H9 (cell line): ENCODE data around the gene SPTY2D1. TPM values are rescaled to one million over a fixed set of nuclear protein-coding genes. Genes with fewer than 3 reads are reported as not detected.

Experiments
- DNase-seq: peaks from one replicate; pipeline ENCODE4 v3.0.0-alpha.2; 2017
- H2AFZ ChIP-seq: one replicate; pipeline ENCODE4 v1.6.1; 2013; ENCODE audit warnings: mild to moderate bottlenecking, low read length, control low read depth, moderate library complexity
- H2AK5ac ChIP-seq: 2 replicates; pipeline ENCODE4 v1.6.1; 2013; ENCODE audit warnings: low read length, control low read depth, mixed read lengths; ENCODE audit not compliant: insufficient read length
- H2BK120ac ChIP-seq: one replicate; pipeline ENCODE4 v1.6.1; 2013; ENCODE audit warnings: low read depth, mild to moderate bottlenecking, low read length, control low read depth, inconsistent platforms; ENCODE audit not compliant: poor library complexity, severe bottlenecking
- H2BK12ac ChIP-seq: 2 replicates; pipeline ENCODE4 v1.6.1; 2013; ENCODE audit warnings: low read length, control low read depth, mixed read lengths, low read depth; ENCODE audit not compliant: insufficient read length
- H2BK15ac ChIP-seq: 2 replicates; pipeline ENCODE4 v1.6.1; 2013; ENCODE audit warnings: low read depth, low read length, control low read depth
- H2BK20ac ChIP-seq: one replicate; pipeline ENCODE4 v1.6.1; 2013; ENCODE audit warnings: low read depth, mild to moderate bottlenecking, low read length, control low read depth, inconsistent platforms; ENCODE audit not compliant: poor library complexity, severe bottlenecking
- H2BK5ac ChIP-seq: 2 replicates; pipeline ENCODE4 v1.6.1; 2013; ENCODE audit warnings: low read length, control low read depth, mixed read lengths; ENCODE audit not compliant: insufficient read length
- H3K14ac ChIP-seq: 2 replicates; pipeline ENCODE4 v1.6.1; 2013; ENCODE audit warnings: low read length, control low read depth; ENCODE audit not compliant: insufficient read depth
- H3K18ac ChIP-seq: 2 replicates; pipeline ENCODE4 v1.6.1; 2013; ENCODE audit warnings: low read depth, mild to moderate bottlenecking, mixed read lengths, low read length, control low read depth; ENCODE audit not compliant: insufficient read length
- H3K23ac ChIP-seq: 2 replicates; pipeline ENCODE4 v1.6.1; 2013; ENCODE audit warnings: low read length, control low read depth, mixed read lengths, low read depth; ENCODE audit not compliant: insufficient read length
- H3K23me2 ChIP-seq: 2 replicates; pipeline ENCODE4 v1.6.1; 2013; ENCODE audit warnings: low read depth, mild to moderate bottlenecking, mixed read lengths, low read length, control low read depth; ENCODE audit not compliant: insufficient read length, poor library complexity, severe bottlenecking
- H3K27ac ChIP-seq: 2 replicates; pipeline ENCODE4 v1.5.1; 2013; ENCODE audit warnings: low read length, control low read depth, mixed read lengths, low read depth; ENCODE audit not compliant: insufficient read length
- H3K27me3 ChIP-seq: 2 replicates; pipeline ENCODE4 v1.6.1; 2013; ENCODE audit warnings: low read length, control low read depth, inconsistent platforms; ENCODE audit not compliant: insufficient read depth
- H3K4ac ChIP-seq: 2 replicates; pipeline ENCODE4 v1.6.1; 2013; ENCODE audit warnings: low read depth, mild to moderate bottlenecking, control low read depth, inconsistent platforms, low read length, moderate library complexity
- H3K4me1 ChIP-seq: 2 replicates; pipeline ENCODE4 v1.6.1; 2013; ENCODE audit warnings: low read length, control low read depth, inconsistent platforms; ENCODE audit not compliant: insufficient read depth
- H3K4me2 ChIP-seq: 2 replicates; pipeline ENCODE4 v1.6.1; 2013; ENCODE audit warnings: low read length, control low read depth, mixed read lengths; ENCODE audit not compliant: insufficient read length, insufficient read depth
- H3K56ac ChIP-seq: 2 replicates; pipeline ENCODE4 v1.6.1; 2013; ENCODE audit warnings: low read depth, mild to moderate bottlenecking, mixed read lengths, low read length, control low read depth; ENCODE audit not compliant: insufficient read length
- H3K79me1 ChIP-seq: 2 replicates; pipeline ENCODE4 v1.6.1; 2013; ENCODE audit warnings: low read depth, mild to moderate bottlenecking, moderate library complexity, low read length, control low read depth, inconsistent platforms; ENCODE audit not compliant: insufficient read depth, poor library complexity, severe bottlenecking
- H3K79me2 ChIP-seq: 2 replicates; pipeline ENCODE4 v1.6.1; 2013; ENCODE audit warnings: low read length, control low read depth, inconsistent platforms; ENCODE audit not compliant: insufficient read depth
- H3K9ac ChIP-seq: 2 replicates; pipeline ENCODE4 v1.6.1; 2013; ENCODE audit warnings: low read length, control low read depth, mixed read lengths; ENCODE audit not compliant: insufficient read length; ENCODE audit errors: extremely low read depth
- H3K9me3 ChIP-seq: one replicate; pipeline ENCODE4 v1.6.1; 2013; ENCODE audit warnings: low read depth, low read length, inconsistent platforms; ENCODE audit not compliant: control insufficient read depth
- H3T11ph ChIP-seq: one replicate; pipeline ENCODE4 v1.6.1; 2013; ENCODE audit warnings: mild to moderate bottlenecking, low read length, control low read depth, inconsistent platforms
- H4K20me1 ChIP-seq: one replicate; pipeline ENCODE4 v1.6.1; 2013; ENCODE audit not compliant: control insufficient read depth, insufficient read length, insufficient read depth
- H4K5ac ChIP-seq: 2 replicates; pipeline ENCODE4 v1.6.1; 2013; ENCODE audit warnings: low read depth, mild to moderate bottlenecking, mixed read lengths, low read length, control low read depth; ENCODE audit not compliant: insufficient read length
- H4K8ac ChIP-seq: replicated peaks from 2 replicates; pipeline ENCODE4 v1.6.1; 2013; ENCODE audit warnings: low read length, control low read depth, mixed read lengths, low read depth; ENCODE audit not compliant: insufficient read length
- H4K91ac ChIP-seq: 2 replicates; pipeline ENCODE4 v1.6.1; 2013; ENCODE audit warnings: low read depth, mild to moderate bottlenecking, moderate library complexity, mixed read lengths, low read length, control low read depth; ENCODE audit not compliant: insufficient read length
- H3K27ac Mint-ChIP-seq, 3 experiments: 2 replicates in 2 of 3; 3 replicates in 1 of 3; pipeline ENCODE4 v1.8.0; 2020 to 2021; ENCODE audit warnings: mixed read lengths in 3 of 3, mild to moderate bottlenecking in 1 of 3, moderate library complexity in 1 of 3
- H3K27me3 Mint-ChIP-seq: 2 replicates; pipeline ENCODE4 v1.8.0; 2021; ENCODE audit warnings: low read depth, mild to moderate bottlenecking, moderate library complexity, mixed read lengths
- H3K36me3 Mint-ChIP-seq, 3 experiments: 2 replicates in 2 of 3; 3 replicates in 1 of 3; pipeline ENCODE4 v1.8.0; 2020 to 2021; ENCODE audit warnings: low read depth in 3 of 3, mixed read lengths in 3 of 3; ENCODE audit not compliant: insufficient read depth in 1 of 3
- H3K4me1 Mint-ChIP-seq, 2 experiments: 2 replicates each; pipeline ENCODE4 v1.8.0; 2020; ENCODE audit warnings: mixed read lengths in 2 of 2
- H3K4me3 Mint-ChIP-seq, 2 experiments: 2 replicates in 1 of 2; 3 replicates in 1 of 2; pipeline ENCODE4 v1.8.0; 2020 to 2021; ENCODE audit warnings: mild to moderate bottlenecking in 2 of 2, mixed read lengths in 2 of 2, moderate library complexity in 1 of 2
- H3K9me3 Mint-ChIP-seq, 2 experiments: 2 replicates in 1 of 2; 3 replicates in 1 of 2; pipeline ENCODE4 v1.8.0; 2020; ENCODE audit warnings: mild to moderate bottlenecking in 2 of 2, mixed read lengths in 2 of 2, moderate library complexity in 1 of 2
- CTCF ChIP-seq: fragments of 200-600 bp; sonication (generic); conservative IDR thresholded peaks from 3 replicates; pipeline ENCODE4 v1.8.0; 2021; ENCODE audit warnings: antibody characterized with exemption, mild to moderate bottlenecking
- WGBS: extraction: QIAGEN DNeasy Blood & Tissue Kit; methylation state at CpG from one replicate; pipeline ENCODE4 v1.1.7; 2013; ENCODE audit warnings: missing lambda C conversion rate, low lambda C conversion rate, mixed read lengths; ENCODE audit not compliant: insufficient read length; ENCODE audit errors: extremely low coverage; 5-methylcytosine and 5-hydroxymethylcytosine counted together
- total RNA-seq: library from RNA; stranded (reverse); gene quantifications from 2 replicates; pipeline ENCODE4 v1.2.1, GENCODE V29; 2021

The SPTY2D1 gene
- total RNA-seq, 1 experiment from 2014 or later: 15.9 TPM

- H3K27ac ChIP-seq: no peak overlapping the region
- no peaks in the 10 kb centered on the region for H3K9me3 ChIP-seq
- no peak overlapping the region for H4K5ac ChIP-seq
- H3K27me3 ChIP-seq: no peaks in the 10 kb centered on the region
- Mint-ChIP-seq H3K4me1 (no peaks in the 10 kb centered on the region), H3K4me3 (no peak overlapping the region), H3K36me3 (peaks cover 0 to 5% (median 0%) of the 10 kb centered on the region in 3 experiments; a peak in 4 of 7 replicates), H3K27me3 (peaks cover 27% of the 10 kb centered on the region), H3K27ac (no peak overlapping the region), H3K9me3 (peaks cover 14 to 26% of the 10 kb centered on the region in 2 experiments)
- no peaks in the 10 kb centered on the region for H3K4me1 ChIP-seq
- no peak for DNase-seq
- no peak overlapping the region for H3K4me2 ChIP-seq
- no peak overlapping the region for H3K14ac ChIP-seq
- H3K4ac ChIP-seq: no peak overlapping the region
- no peaks in the 10 kb centered on the region for H4K20me1 ChIP-seq
- H2BK12ac ChIP-seq: no peak overlapping the region
- H2BK20ac ChIP-seq: no peak overlapping the region
- H2BK120ac ChIP-seq: no peak overlapping the region
- no peak overlapping the region for H2AK5ac ChIP-seq
- no peak overlapping the region for H2BK5ac ChIP-seq
- no peak overlapping the region for H4K8ac ChIP-seq
- H3K79me2 ChIP-seq: no peaks in the 10 kb centered on the region
- no CpG with 5 or more reads among the region's 5 CpGs for WGBS
- no peak overlapping the region for H3K9ac ChIP-seq
- no peak overlapping the region for H2AFZ ChIP-seq
- H3T11ph ChIP-seq: no peak overlapping the region
- TF ChIP-seq CTCF: no peak
- H3K79me1 ChIP-seq: no peaks in the 10 kb centered on the region
- no peak overlapping the region for H4K91ac ChIP-seq
- no peaks in the 10 kb centered on the region for H3K23me2 ChIP-seq
- no peak overlapping the region for H2BK15ac ChIP-seq
- H3K18ac ChIP-seq: no peak overlapping the region
- H3K56ac ChIP-seq: no peak overlapping the region
- no peak overlapping the region for H3K23ac ChIP-seq
Observed at GRCh38 chr11:18657673-18658072, 23.5 kb upstream of the SPTY2D1 start.
